Omental fat pad (tissue), 4 donors: Measurements from ENCODE around the gene CNTN4. TPM values are rescaled to one million over a fixed set of nuclear protein-coding genes. Genes with fewer than 3 reads are reported as not detected.

ENCODE experiments used
- ATAC-seq: fragments of 150-250 bp; one replicate; pipeline ENCODE4 v1.9.1; 2016; ENCODE audit warnings: mild to moderate bottlenecking, moderate library complexity; ENCODE audit not compliant: low FRiP score
- DNase-seq: peaks from one replicate; pipeline ENCODE4 v3.0.0-alpha.2; 2019; ENCODE audit warnings: low spot score
- CTCF ChIP-seq, 3 donors: fragments of 450-650 bp; IDR thresholded peaks; one replicate each; pipeline ENCODE4 v1.5.1; 2016 to 2017; ENCODE audit warnings: antibody characterized with exemption in 3 of 3, mild to moderate bottlenecking in 3 of 3, moderate library complexity in 2 of 3
- total RNA-seq, 4 donors: library from RNA; depleted of rRNA; stranded (reverse); fragments of >200 nt; gene quantifications; one replicate each; pipeline ENCODE4 v1.1.0, GENCODE V29; 2016

CNTN4 gene
- total RNA-seq, 4 donors from 2014 or later: 2.6 to 9.5 (median 7.2) TPM

DNA sequence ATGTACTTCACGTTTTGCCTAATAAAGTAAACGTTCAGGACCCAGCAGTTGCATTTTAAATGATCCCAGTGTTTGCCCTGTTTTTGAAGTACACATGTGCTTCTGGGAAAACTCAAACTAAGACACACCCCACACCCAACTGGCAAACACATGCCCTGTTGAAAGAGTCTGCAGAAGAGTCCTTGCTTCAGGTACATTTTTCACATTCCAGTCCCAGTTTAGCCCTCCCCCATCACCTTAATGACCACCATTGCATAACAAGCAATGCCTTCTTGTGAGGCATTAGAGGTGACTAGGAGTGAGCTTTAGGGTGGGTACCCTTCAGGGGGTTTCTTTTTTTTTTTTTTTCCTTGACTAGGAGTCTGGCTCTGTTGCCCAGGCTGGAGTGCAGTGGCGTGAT is 322.3 kb downstream of the CNTN4 start:
- DNase-seq: no peak
- ATAC-seq: no peak
- TF ChIP-seq CTCF (IDR thresholded peaks at IDR 0.05): no peak

- TF ChIP-seq CTCF (IDR thresholded peaks at IDR 0.05): no peak
- DNase-seq: no peak
- no peak for ATAC-seq
Measured at GRCh38 chr3:2423143-2423542, 324.5 kb downstream of the CNTN4 start.

DNA sequence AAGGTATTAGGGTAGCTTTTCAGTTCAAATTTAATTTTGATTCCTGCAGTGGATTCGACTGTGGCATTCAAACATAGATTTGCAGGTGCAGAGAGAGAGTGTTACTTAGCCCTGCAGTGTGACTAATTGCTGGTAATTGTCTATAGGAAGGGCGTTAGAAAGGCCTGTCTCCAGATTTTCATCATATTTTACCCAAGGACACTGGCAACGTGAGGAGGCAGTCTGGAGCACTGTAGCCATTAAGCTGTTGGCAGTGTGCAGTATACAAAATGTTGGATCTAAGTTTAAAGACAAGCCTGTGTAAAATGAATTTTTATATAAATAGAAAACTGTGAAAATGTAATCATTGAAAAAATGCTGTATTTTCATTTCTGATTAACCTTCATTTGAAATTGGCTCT is 342.9 kb downstream of the CNTN4 start:
- ATAC-seq: no peak
- TF ChIP-seq CTCF (IDR thresholded peaks at IDR 0.05): no peak
- DNase-seq: no peak

- DNase-seq: no peak
- no peak for TF ChIP-seq CTCF (IDR thresholded peaks at IDR 0.05)
- no peak for ATAC-seq
Measured at GRCh38 chr3:2446146-2446545, 347.5 kb downstream of the CNTN4 start.

- no peak for ATAC-seq
Measured at GRCh38 chr3:2452249-2452648, 353.6 kb downstream of the CNTN4 start.

GRCh38 chr3:2454865-2455264 is 356.2 kb downstream of the CNTN4 start:
- DNase-seq: no peak
- ATAC-seq: no peak
- no peak for TF ChIP-seq CTCF (IDR thresholded peaks at IDR 0.05)

More at GRCh38 chr3:2452249-2452648, 353.6 kb downstream of the CNTN4 start:
- no peak for DNase-seq
- TF ChIP-seq CTCF (IDR thresholded peaks at IDR 0.05): no peak

DNA sequence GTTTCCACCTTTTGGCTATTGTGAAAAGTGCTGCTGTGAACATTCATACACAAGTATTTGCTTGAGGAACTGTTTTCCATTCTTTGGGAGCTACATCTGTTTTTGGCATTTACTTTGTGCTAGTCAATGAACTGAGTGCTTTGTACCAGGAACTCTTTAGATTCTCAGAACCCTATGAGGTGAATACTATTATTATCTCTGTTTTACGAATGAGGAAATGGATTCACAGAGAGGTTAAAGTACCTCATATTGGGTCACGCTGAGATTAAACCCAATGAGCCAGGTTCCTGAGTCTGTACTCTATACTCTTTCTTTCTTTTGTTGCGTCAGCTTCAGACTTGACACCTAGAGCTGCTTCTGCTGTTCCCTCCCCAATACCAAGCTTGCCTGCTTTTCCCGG is 358.1 kb downstream of the CNTN4 start:
- no peak for ATAC-seq
- no peak for DNase-seq
- no peak for TF ChIP-seq CTCF (IDR thresholded peaks at IDR 0.05)
